ENCODE results near the gene PSG3.
"Not testable (repeated sequence)": the region's sequence is repeated elsewhere in the genome, so short reads cannot be mapped to it uniquely, and the experiment has no call there.

DNA sequence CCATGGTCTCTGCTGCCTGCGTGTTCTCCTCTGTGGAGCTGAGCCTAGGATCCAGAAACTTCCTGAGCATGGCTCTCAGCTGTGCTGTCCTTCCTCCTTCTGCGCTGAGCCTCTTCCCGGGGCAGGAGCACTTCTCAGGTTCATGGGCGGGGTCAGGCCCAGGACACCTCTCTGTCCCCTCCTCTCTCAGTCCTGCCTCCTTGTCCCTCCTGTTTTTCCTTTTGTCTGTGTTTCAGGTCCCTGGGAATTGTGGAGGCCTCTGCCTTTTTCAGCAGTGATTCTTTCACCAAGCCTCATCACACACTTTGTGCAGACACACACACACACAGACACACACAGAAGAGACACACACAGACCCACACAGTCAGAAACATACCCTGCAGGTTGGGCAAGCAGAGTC, at the start of gene PSG3:
- TF ChIP-seq, protein P1, sequence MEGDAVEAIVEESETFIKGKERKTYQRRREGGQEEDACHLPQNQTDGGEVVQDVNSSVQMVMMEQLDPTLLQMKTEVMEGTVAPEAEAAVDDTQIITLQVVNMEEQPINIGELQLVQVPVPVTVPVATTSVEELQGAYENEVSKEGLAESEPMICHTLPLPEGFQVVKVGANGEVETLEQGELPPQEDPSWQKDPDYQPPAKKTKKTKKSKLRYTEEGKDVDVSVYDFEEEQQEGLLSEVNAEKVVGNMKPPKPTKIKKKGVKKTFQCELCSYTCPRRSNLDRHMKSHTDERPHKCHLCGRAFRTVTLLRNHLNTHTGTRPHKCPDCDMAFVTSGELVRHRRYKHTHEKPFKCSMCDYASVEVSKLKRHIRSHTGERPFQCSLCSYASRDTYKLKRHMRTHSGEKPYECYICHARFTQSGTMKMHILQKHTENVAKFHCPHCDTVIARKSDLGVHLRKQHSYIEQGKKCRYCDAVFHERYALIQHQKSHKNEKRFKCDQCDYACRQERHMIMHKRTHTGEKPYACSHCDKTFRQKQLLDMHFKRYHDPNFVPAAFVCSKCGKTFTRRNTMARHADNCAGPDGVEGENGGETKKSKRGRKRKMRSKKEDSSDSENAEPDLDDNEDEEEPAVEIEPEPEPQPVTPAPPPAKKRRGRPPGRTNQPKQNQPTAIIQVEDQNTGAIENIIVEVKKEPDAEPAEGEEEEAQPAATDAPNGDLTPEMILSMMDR (IDR thresholded peaks at IDR 0.05), result not testable (repeated sequence)
- TF ChIP-seq EZH2 (IDR thresholded peaks at IDR 0.05; ENCODE audit: borderline replicate concordance, insufficient read depth, low read depth, low read length, poor library complexity, severe bottlenecking), result not testable (repeated sequence)

All from B cell (primary cell).